B cell (primary cell): Measurements from ENCODE around the gene SLC39A11. TPM values are rescaled to one million over a fixed set of nuclear protein-coding genes. Genes with fewer than 3 reads are reported as not detected.
"Not testable (repeated sequence)": the region's sequence is repeated elsewhere in the genome, so short reads cannot be mapped to it uniquely, and the experiment has no call there.

Experiments used
- ATAC-seq: fragments of 200-7000 bp; cut with Tn5 transposase; one replicate; pipeline ENCODE4 v1.10.0; 2021; ENCODE audit warnings: low read depth, mild to moderate bottlenecking, moderate number of reproducible peaks, moderate library complexity
- CTCF ChIA-PET: fragments of 350-600 bp; sonication (Branson Sonifier 250); formaldehyde crosslinking; loops from one replicate; lab custom pipeline; 2021; ENCODE audit warnings: antibody characterized with exemption, inconsistent platforms; lab: Charles Lee
- POLR2A ChIA-PET: fragments of 350-600 bp; sonication (Branson Sonifier 250); formaldehyde crosslinking; loops from one replicate; lab custom pipeline; 2021; ENCODE audit warnings: antibody characterized with exemption; lab: Charles Lee
- DNase-seq: peaks from one replicate; pipeline ENCODE4 v3.0.0; 2013
- H2AFZ ChIP-seq: 2 replicates; pipeline ENCODE4 v1.6.1; 2012; ENCODE audit warnings: mild to moderate bottlenecking, low read depth, low read length; ENCODE audit not compliant: insufficient read depth, poor library complexity, severe bottlenecking
- H3K27ac ChIP-seq, 2 donors: 1 replicate in 1 of 2; 2 replicates in 1 of 2; pipeline ENCODE4 v1.5.1; 2012 to 2013; ENCODE audit warnings: low read length in 2 of 2, mild to moderate bottlenecking in 2 of 2, moderate library complexity in 1 of 2
- H3K27me3 ChIP-seq, 4 experiments: fragments of 200-600 bp in 1 of 4; sonication (generic) in 1 of 4; replicated peaks in 1 of 4; 1 replicate in 2 of 4; 2 replicates in 2 of 4; pipeline versions ENCODE4 v1.6.1 to v1.7.0; 2013 to 2016; ENCODE audit warnings: low read length in 3 of 4, mild to moderate bottlenecking in 2 of 4, mixed read lengths in 1 of 4, moderate library complexity in 1 of 4; ENCODE audit not compliant: insufficient read depth in 4 of 4, control insufficient read depth in 3 of 4; ENCODE audit errors: control extremely low read depth in 1 of 4
- H3K36me3 ChIP-seq, 2 experiments: replicated peaks in 1 of 2; 1 replicate in 1 of 2; 2 replicates in 1 of 2; pipeline versions ENCODE4 v1.6.1 to v1.7.1; 2013; ENCODE audit warnings: low read length in 1 of 2; ENCODE audit not compliant: insufficient read depth in 2 of 2, control insufficient read depth in 1 of 2; ENCODE audit errors: control extremely low read depth in 1 of 2, extremely low read depth in 1 of 2
- H3K4me1 ChIP-seq, 2 donors: fragments of 200-600 bp in 1 of 2; sonication (generic) in 1 of 2; 1 replicate in 1 of 2; 2 replicates in 1 of 2; pipeline versions ENCODE4 v1.5.1 to v1.6.1; 2013 to 2017; ENCODE audit warnings: low read length in 2 of 2; ENCODE audit not compliant: control insufficient read depth in 2 of 2, insufficient read depth in 2 of 2
- H3K4me2 ChIP-seq: replicated peaks from 2 replicates; pipeline ENCODE3; 2012; ENCODE audit warnings: mild to moderate bottlenecking, low read depth, low read length; ENCODE audit not compliant: poor library complexity, severe bottlenecking
- H3K4me3 ChIP-seq, 5 experiments: fragments of 200-600 bp in 1 of 5; sonication (generic) in 1 of 5; 1 replicate in 3 of 5; 2 replicates in 2 of 5; pipeline versions ENCODE4 v1.5.1 to v1.7.0; 2011 to 2016; ENCODE audit warnings: low read length in 4 of 5, mild to moderate bottlenecking in 4 of 5, low read depth in 2 of 5, control low read depth in 1 of 5, moderate library complexity in 1 of 5; ENCODE audit not compliant: insufficient read depth in 1 of 5; ENCODE audit errors: control extremely low read depth in 1 of 5, extremely low read depth in 1 of 5
- H3K79me2 ChIP-seq: fragments of 200-600 bp; sonication (generic); one replicate; pipeline ENCODE4 v1.6.0; 2016; ENCODE audit warnings: low read length; ENCODE audit not compliant: control insufficient read depth, insufficient read depth
- H3K9ac ChIP-seq: fragments of 200-600 bp; sonication (generic); 2 replicates; pipeline ENCODE4 v1.6.1; 2017; ENCODE audit warnings: mild to moderate bottlenecking, low read length, moderate library complexity
- H3K9me3 ChIP-seq, 3 donors: one replicate each; pipeline versions ENCODE4 v1.6.1 to v1.7.1; 2013; ENCODE audit warnings: low read length in 2 of 3; ENCODE audit not compliant: control insufficient read depth in 2 of 3, insufficient read depth in 1 of 3; ENCODE audit errors: control extremely low read depth in 1 of 3
- H4K20me1 ChIP-seq: 2 replicates; pipeline ENCODE4 v1.6.0; 2012; ENCODE audit warnings: mild to moderate bottlenecking, low read length; ENCODE audit not compliant: insufficient read depth, control insufficient read depth, poor library complexity, severe bottlenecking
- H3K27ac Mint-ChIP-seq: one replicate; pipeline ENCODE4 v1.8.0; 2021; ENCODE audit warnings: mixed read lengths
- H3K27me3 Mint-ChIP-seq: one replicate; pipeline ENCODE4 v1.8.0; 2021; ENCODE audit warnings: mixed read lengths
- H3K4me1 Mint-ChIP-seq: one replicate; pipeline ENCODE4 v1.8.0; 2021; ENCODE audit warnings: mixed read lengths
- H3K4me3 Mint-ChIP-seq: one replicate; pipeline ENCODE4 v1.8.0; 2021; ENCODE audit warnings: mixed read lengths
- H3K9me3 Mint-ChIP-seq: one replicate; pipeline ENCODE4 v1.8.0; 2022; ENCODE audit warnings: mixed read lengths; ENCODE audit not compliant: insufficient read depth
- EZH2 ChIP-seq: IDR thresholded peaks from 2 replicates; pipeline ENCODE4 v1.6.1; 2012; ENCODE audit warnings: borderline replicate concordance, low read depth, mild to moderate bottlenecking, moderate library complexity, low read length; ENCODE audit not compliant: insufficient read depth, poor library complexity, severe bottlenecking
- WGBS: methylation state at CpG from one replicate; pipeline ENCODE4 v1.1.5; 2013; ENCODE audit warnings: missing lambda C conversion rate; ENCODE audit not compliant: insufficient coverage; 5-methylcytosine and 5-hydroxymethylcytosine counted together
- intact Hi-C: fragments of 100-400 bp; cut with micrococcal nuclease; formaldehyde crosslinking; loops from one replicate; pipeline ENCODE4 v1.10.0; 2022
- polyA plus RNA-seq: library from polyadenylated mRNA; depleted of rRNA; stranded (reverse); fragments of >200 nt; gene quantifications from 2 replicates; pipeline ENCODE4 v1.2.3, GENCODE V29; 2012
- total RNA-seq, 2 donors: library from RNA; stranded (reverse); fragments of 120-200 nt in 1 of 2; gene quantifications; 1 replicate in 1 of 2; 2 replicates in 1 of 2; pipeline versions ENCODE4 v1.2.3 to v1.2.4, GENCODE V29; 2013 to 2022
- TF ChIP-seq, protein P1 (sequence below): fragments of 200-600 bp; IDR thresholded peaks from one replicate; pipeline ENCODE4 v1.8.0; 2022; ENCODE audit warnings: antibody characterized with exemption, mild to moderate bottlenecking

SLC39A11 gene
- total and polyA plus RNA-seq, 2 donors (not counting 1 experiment from before 2014, with no cell fraction given): 6.9 to 39.6 TPM

DNA sequence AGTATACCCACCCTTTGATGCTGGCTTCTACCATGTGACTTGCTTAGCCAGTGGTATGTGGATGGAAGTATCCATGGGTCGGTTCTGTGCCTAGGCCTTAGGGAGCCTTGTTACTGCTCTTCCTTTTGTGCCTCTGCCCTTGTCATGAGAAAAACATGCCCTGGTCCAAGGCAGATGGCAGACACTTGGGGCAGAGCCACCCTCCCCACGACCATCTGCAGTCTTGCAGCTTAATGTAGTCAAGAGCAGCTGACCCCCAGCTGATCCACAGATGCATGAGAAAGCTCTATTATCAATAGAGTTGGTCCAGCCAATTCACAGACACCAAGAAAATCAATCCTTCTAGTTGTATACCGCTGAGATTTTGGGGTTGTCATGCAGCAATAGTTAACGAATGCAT is 95.7 kb downstream of the SLC39A11 start:
- Mint-ChIP-seq H3K27ac (no peak overlapping the region), H3K4me3 (no peak overlapping the region), H3K9me3 (no peaks in the 10 kb centered on the region), H3K27me3 (no peaks in the 10 kb centered on the region), H3K4me1 (no peaks in the 10 kb centered on the region)
- DNase-seq (no peak), ATAC-seq (no peak)
- Histone ChIP-seq H3K9me3 (peaks cover 0 to 7% (median 0%) of the 10 kb centered on the region in 3 donors), H4K20me1 (no peaks in the 10 kb centered on the region), H3K27me3 (no peaks in the 10 kb centered on the region), H3K4me3 (no peak overlapping the region), H3K4me2 (no peak overlapping the region), H3K27ac (no peak overlapping the region), H3K4me1 (no peaks in the 10 kb centered on the region), H3K9ac (no peak overlapping the region), H3K36me3 (no peaks in the 10 kb centered on the region), H2AFZ (no peak overlapping the region), H3K79me2 (no peaks in the 10 kb centered on the region)
- 94% methylated on average over 4 of the region's 4 CpGs for WGBS
- intact Hi-C loops: no loop called here
- POLR2A ChIA-PET: no interaction called here
- no peak for TF ChIP-seq EZH2
- TF ChIP-seq, protein P1, sequence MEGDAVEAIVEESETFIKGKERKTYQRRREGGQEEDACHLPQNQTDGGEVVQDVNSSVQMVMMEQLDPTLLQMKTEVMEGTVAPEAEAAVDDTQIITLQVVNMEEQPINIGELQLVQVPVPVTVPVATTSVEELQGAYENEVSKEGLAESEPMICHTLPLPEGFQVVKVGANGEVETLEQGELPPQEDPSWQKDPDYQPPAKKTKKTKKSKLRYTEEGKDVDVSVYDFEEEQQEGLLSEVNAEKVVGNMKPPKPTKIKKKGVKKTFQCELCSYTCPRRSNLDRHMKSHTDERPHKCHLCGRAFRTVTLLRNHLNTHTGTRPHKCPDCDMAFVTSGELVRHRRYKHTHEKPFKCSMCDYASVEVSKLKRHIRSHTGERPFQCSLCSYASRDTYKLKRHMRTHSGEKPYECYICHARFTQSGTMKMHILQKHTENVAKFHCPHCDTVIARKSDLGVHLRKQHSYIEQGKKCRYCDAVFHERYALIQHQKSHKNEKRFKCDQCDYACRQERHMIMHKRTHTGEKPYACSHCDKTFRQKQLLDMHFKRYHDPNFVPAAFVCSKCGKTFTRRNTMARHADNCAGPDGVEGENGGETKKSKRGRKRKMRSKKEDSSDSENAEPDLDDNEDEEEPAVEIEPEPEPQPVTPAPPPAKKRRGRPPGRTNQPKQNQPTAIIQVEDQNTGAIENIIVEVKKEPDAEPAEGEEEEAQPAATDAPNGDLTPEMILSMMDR: no peak
- CTCF ChIA-PET: interaction anchor here (1.2 kb wide), 1 partner anchor 11 kb away, joined by 7 read pairs; no protein-coding TSS in a partner anchor

DNA sequence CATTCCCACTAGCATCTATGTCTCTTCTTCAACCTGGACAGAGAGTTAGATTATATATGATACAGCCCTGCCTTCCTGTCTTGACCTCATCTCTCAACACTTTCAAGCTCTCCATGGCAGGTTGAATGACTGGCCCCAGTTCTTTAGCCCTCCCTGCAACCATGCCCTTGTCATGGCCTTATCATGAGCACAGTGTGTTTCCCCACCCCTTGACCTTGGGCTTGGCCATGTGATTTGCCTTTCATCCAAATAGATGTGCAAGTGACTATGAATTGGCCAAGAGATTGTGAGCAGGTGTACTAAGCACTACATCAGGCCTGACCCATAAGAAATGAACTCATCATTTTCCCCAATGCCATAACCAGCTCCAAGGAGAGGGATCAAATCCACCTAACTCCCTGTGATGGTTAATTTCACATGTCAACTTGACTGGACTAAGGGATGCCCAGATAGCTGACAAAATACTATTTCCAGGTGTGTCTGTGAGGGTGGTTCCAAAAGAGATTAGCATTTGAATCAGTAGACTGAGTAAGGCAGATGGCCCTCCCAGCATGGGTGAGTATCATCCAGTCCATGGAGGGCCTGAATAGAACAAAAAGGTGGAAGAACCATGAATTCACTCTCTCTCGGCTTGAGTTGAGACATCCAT is 97.4 kb downstream of the SLC39A11 start:
- POLR2A ChIA-PET: no interaction called here
- Histone ChIP-seq H3K9ac (no peak overlapping the region), H3K4me3 (no peak overlapping the region), H3K4me2 (no peak overlapping the region), H3K79me2 (no peaks in the 10 kb centered on the region), H4K20me1 (no peaks in the 10 kb centered on the region), H3K27ac (no peak overlapping the region), H3K4me1 (no peaks in the 10 kb centered on the region), H2AFZ (no peak overlapping the region), H3K9me3 (peaks cover 0 to 7% (median 0%) of the 10 kb centered on the region in 3 donors), H3K27me3 (no peaks in the 10 kb centered on the region), H3K36me3 (no peaks in the 10 kb centered on the region)
- TF ChIP-seq, protein P1: no peak
- TF ChIP-seq EZH2: no peak
- CTCF ChIA-PET: interaction anchor here (0.9 to 1.7 kb wide), 2 partner anchors 9 to 269 kb away, joined by 3 to 11 read pairs; no protein-coding TSS in a partner anchor
- 100% methylated on average over 1 of the region's 1 CpG for WGBS
- no peaks in the 10 kb centered on the region for H3K27me3 Mint-ChIP-seq
- ATAC-seq (no peak), DNase-seq (no peak)
- intact Hi-C loops: no loop called here
- no peaks in the 10 kb centered on the region for H3K4me1 Mint-ChIP-seq
- no peak overlapping the region for H3K4me3 Mint-ChIP-seq
- no peaks in the 10 kb centered on the region for H3K9me3 Mint-ChIP-seq
- H3K27ac Mint-ChIP-seq: no peak overlapping the region

DNA sequence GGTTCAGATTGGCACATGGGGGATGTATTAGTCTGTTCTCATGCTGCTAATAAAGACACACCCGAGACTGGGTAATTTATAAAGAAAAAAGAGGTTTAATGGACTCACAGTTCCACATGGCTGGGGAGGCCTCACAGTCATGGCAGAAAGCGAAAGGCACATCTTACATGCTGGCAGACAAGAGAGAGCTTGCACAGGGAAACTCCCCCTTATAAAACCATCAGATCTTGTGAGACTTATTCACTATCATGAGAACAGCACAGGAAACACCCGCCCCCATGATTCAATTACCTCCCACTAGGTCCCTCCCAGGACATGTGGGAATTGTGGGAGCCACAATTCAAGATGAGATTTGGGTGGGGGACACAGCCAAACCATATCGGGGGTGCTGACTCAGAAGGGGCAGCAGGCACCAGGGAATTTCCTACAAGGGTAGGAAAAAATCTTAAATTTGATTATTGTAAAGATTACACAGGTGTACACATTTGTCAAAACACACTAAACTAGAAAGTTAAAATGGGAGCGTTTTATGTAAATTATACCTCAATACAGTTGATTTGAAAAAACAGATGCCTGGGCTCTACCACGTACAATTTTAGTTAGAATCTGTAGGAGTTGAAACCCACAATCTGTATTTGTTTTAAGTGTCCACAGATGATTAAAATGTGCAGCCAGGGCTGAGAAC is 99.6 kb downstream of the SLC39A11 start:
- H3K27me3 ChIP-seq, H3K4me3 Mint-ChIP-seq, H2AFZ ChIP-seq, H3K27ac ChIP-seq, POLR2A ChIA-PET, H3K36me3 ChIP-seq, H3K79me2 ChIP-seq, DNase-seq, H3K9me3 ChIP-seq, H3K4me3 ChIP-seq, intact Hi-C loops, H3K9ac ChIP-seq, H3K4me1 Mint-ChIP-seq, CTCF ChIA-PET, H3K4me1 ChIP-seq, H3K27me3 Mint-ChIP-seq, H4K20me1 ChIP-seq, H3K9me3 Mint-ChIP-seq, H3K4me2 ChIP-seq, H3K27ac Mint-ChIP-seq, ATAC-seq: not testable (repeated sequence)
- WGBS: no CpG with 5 or more reads among the region's 6 CpGs
